HTERT RPE-1 (cell line): Measurements from ENCODE around the gene ZNF48.

Source experiments
- in situ Hi-C: fragments of 300-500 bp; cut with MboI; formaldehyde crosslinking; loops from 4 replicates; pipeline ENCODE4 v1.14.3; 2020; ENCODE audit warnings: low sequenced_read_pairs

The ZNF48 gene

DNA sequence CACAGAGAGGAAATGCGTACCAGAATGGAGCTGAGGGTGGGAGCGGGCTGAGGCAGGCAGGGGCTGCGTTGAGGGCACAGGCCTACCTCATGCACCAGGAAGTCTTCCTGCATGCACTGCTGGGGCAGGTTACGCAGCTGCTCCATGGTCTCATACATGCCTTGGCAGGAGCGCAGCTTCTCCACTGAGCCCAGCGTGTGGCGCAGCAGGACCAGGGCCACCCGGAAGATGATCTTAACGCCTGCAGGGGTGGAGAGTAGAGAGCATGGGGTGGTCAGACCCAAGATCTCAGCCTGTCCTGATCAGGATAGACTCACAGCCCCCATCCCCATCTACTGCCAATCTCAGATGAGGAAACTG lies 36.7 kb upstream of the ZNF48 start:
- in situ Hi-C loops = no loop called here

DNA sequence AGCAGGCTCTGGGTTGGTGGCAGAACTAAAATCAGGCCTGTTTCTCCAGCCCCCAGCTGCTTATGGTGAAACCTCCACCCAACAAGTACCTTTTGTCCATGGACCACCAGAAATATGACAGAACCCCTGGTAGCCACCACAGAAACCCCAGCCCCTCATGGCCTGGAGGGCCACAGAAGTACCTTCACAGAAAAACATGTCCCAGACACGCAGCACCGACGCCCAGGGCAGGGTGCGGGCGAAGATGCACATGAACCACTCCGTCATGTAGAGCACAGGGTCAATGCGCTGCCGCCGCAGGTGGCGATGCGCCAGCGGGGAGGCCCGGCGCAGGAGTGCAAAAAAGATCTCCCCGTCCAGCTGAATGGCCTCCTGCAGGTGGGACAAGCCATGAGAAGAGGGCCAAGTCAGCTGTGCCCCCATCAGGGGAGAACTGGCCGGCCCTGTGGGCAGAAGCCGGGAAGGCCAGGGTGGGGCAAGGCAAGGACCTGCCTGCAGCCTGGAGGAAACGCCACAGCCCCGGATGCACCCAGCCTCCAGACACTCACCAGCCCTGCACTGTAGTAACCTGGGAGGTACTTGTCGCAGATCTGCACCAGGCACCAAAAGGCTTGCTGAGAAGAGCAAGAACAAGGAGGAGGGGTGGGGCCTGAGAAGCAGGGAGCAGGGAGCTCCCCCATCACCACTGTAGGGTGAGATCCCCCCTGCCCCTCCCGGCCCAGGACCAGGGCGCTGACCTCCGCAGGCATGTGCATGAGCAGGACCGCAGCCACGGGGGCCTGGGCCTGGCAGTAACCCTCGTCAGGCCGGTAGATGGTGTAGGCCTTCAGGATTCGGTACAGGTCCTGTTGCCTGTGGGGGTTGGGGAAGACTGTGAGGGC lies 36.0 kb upstream of the ZNF48 start:
- in situ Hi-C loops = no loop called here

DNA sequence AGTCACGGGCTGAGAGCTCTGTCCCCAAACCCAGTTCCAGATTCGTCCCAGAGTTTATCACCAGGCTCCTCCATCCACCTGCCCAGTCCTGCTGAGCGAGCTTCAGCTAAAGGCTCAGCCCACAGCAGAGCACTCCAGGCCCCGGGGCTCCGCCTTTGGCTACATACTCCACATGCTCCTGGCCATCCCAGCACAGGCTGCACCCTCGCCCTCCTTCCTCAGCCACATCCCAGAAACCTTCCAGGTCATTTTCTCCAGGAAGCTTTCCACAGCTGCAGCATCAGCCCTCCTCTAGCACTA lies 35.4 kb upstream of the ZNF48 start:
- in situ Hi-C loops = no loop called here

DNA sequence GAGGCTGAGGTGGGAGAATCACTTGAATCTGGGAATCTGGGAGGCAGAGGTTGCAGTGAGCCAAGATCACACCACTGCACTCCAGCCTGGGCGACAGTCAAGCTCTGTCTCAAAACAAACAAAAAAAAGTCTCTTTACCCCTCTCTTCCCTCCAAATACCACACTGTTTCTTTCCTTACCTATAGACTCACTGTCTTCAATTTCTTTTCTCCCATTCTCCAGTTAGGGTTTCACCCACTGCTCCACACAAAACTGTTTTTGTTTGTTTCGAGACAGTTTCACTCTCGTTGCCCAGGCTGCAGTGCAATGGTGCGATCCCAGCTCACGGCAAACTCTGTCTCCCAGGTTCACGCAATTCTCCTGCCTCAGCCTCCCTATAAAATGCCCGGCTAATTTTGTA lies 34.0 kb upstream of the ZNF48 start:
- in situ Hi-C loops = no loop called here

DNA sequence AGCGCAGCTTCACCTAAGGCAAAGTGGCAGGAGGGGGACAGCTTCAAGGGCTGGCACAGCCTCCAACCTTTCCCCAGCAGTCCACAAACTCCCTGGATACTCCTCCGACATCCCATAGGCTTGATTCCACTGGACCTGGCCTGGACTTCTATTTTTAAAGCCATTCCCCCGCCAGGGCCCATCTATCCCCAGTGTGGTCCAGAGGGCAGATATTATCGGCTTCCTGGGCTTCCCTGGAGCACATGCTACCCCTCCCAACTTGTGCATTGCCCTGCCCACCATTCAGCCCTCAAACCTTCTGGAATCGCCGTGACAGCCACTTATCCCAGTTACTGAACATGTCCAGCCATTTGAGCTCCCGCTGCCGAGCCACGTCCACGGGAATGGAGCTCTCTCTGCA lies 30.0 kb upstream of the ZNF48 start:
- in situ Hi-C loops = no loop called here

DNA sequence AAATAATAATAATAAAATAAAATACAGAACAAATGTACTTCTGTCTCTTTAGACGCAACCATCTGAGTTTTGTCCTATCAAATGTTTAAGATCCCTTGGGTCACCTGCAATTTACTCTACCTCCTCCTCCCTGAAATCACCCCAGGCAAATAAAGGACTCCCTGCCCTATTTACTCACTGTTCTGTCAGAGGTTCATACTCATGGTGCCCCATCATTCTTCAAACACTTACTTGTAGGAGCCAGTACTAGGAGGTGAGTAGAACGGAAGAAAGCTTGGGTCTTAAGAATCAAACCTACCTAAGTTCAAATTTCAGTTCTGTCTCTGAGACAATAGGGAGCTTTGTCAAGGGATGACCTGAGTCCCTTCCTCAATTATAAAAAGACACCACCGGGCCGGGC lies 28.7 kb upstream of the ZNF48 start:
- in situ Hi-C loops = no loop called here

DNA sequence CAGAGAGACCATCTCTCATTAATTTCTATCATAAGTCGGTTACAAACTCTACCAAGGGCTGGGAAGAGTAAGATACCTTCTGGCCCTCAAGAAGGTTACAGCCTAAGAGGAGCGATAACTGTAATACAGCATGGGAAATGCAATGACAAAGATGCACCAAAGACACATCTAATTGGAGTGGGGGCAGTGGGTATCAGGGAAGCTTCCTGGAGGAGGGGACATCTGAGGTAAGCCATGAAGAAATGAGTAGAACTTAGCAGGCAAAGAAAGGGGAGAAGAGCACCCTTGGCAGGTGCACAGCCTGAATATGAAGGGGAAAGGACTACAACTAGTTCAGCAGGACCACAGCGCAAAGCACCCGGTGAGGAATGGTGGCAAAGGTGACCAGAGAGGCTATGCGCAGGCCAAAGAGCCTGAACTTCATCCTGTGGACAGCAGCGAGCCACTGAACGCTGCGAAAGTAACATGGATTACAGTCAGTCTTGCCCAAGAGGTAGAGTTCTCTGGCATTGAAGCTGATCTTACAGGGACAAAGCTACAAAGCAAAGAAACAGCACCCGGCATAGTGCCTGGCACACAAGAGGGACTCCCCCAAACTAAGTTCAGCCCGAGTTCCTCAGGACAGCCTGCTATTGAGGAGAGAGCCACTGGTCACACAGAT lies 27.7 kb upstream of the ZNF48 start:
- in situ Hi-C loops = no loop called here

DNA sequence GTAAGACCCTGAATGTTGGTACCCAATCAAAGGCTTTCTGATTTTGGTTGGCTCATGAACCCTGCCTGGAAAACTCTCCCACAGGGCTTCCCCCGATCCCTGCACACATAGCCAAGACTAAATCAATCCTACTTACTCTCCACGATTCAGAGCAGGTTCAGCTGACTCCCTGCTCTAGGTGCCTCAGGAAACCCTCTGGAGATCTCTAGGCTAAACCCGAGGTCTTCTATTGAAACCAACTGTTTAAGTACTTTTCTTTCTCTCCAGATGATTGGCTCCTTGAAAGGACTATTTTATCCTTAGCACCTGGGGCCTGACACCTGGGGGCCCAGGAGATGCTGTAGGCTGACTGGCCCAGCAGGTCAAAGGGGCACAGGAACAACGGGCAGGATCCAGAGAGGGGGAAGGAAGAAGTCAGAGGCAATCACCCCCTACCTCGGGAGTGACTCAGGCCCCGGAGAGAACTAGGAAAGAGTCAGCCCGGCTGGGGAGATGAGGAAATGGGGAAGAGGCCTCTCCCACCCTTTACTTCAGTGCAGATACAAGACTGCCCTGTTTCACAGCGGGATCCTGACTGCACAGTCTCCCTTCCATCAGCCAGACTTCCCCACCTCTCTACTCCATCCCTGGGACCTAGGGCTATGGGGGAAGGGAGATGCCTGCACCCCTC lies 27.0 kb upstream of the ZNF48 start:
- in situ Hi-C loops = no loop called here

DNA sequence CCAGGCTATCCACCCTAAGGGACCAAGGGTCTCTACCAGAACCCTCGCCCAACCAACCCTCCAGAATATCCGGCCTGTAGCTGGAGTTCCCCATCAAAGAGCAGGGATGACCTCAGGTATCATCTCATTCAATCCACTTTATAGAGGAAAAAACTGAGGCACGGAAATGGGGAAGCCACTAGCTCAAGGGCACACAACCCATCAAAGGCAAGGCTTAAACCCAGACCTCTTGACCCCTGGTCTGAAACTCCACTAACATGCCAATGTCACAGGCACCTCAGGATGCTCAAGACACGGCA lies 26.5 kb upstream of the ZNF48 start:
- in situ Hi-C loops = no loop called here

DNA sequence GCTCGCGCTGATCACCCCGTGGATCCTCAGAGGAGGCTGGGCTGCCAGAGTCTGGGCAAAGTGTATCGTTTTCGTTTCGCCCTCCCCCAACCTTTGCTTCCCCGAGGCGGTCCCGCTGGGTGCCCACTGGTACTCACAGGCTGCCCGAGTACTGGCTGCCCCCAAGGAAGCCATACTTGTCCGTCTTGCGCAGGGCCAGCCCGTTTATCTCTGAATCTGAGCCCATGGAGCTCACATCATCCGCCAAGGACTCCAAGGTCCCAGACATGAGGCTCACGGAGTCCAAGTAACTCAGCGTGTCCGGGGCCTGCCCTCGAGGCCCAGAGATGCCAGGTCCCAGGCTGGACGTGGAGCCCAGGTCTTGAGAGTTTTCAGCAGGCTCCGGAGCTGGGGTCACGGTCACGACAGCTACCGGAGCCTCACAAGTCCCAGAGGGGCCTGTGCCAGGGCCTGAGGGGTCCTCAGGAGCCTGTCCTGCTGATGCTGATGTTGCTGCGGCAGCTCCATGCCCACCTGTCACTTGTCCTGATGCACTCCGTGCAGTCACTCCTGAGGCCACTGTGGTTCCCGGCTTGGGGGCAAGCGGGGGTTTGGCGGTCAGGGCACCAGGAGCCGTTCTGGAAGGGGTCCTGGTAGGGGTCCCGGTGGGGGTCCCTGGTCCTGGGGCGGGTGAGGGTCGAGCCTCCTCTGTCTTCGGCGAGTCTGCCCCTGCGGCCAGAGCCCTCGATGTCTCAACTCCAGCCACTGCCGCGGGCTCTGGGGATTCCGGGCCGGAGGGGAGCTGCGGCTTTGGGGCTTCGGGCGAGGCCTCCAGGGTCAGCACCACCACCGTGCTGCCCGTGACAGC lies 25.9 kb upstream of the ZNF48 start:
- in situ Hi-C loops = no loop called here

DNA sequence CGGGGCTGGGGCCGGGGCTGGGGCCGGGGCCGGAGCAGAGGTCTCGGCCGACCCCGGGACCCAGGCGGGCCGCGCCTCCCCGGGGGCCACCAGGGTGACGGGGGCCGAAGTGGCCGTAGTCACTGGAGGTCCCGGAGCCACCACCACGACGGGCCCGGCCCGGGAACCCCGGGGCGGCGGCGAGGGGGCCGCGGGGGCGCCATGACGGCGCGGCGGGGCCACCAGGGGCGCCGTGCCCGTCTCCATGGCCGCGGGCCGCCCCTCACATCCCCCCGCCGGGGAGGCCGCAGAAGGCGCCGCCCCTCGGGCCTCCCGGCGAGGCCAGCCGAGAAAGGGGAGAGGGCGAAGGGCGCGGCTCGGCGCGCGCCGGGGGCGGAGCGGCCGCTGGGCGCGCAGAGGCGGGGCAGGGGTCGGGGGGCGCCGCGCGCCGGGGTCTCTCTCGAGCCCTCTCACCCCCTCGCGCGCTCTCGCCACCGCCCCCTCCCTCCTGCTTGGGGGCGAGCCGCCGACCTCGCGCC lies 25.2 kb upstream of the ZNF48 start:
- in situ Hi-C loops = no loop called here

DNA sequence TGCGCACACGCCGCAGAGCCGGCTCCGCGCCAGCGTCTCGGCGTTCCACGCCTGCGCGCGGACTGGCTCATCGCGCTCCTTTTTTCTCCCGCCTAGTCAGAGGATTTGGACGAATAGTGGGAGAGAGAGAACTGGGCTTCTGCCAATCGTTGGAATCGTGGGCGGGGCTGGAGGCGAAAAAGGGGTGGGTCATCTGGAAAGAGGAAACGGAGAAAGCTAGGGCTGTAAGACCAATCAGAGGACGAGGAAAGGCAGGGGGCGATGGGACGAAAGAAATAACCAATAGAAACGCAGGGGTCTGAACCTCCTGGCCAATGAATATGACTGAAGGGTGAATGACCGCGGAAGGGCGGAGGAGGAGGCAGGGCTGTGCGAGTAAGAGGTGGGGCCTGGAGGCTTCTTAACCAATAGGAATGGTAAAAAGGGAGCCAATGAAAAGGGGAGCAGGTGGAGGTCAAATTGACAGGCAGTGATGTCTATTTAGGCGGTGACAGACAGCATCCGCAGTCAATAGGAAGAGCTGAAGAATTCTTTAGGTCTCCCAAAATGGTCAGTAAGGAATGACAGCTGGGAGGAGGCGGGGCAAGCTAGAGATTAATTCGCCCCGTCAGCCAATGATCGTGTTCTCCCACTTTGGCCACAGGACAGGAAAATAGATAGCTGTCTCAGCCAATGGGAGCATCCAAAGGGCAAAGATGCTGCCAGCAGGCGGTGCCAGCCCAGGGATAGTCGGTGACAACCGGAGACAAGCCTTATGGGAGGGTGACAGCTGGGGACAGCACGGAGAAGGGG lies 24.6 kb upstream of the ZNF48 start, which contains the start of gene TBC1D10B:
TSS of gene TBC1D10B (minus strand) at position 39 of the 792 bp plus-strand sequence. CDS start 311 bp downstream, outside the sequence.
- in situ Hi-C loops = no loop called here

DNA sequence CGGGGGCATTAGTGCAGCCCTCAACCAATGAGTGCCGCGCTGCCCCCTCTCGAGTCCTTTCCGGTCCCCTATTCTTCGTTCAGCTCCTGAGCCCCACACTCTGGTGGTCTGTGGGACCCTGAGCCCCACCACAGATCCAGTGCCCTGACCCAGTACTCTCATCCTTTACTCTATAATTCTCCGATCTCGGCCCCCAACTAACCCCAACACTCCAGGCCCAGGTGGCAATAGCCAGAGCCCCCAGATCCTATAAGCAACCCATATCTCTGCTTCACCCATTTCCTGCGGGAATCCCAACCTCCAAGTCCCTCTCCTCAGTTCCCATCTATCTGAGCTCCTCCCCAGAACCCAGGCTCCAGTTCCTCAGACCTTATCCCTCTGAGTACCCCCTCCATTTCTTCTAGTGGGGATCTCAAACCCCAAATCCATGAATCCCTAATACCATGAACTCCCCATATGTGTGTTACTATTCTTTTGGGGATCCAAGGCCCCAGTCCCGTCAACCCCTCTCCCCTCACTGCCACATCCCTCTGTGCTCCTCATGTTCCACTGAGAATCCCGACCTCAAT lies 23.9 kb upstream of the ZNF48 start:
- in situ Hi-C loops = no loop called here

DNA sequence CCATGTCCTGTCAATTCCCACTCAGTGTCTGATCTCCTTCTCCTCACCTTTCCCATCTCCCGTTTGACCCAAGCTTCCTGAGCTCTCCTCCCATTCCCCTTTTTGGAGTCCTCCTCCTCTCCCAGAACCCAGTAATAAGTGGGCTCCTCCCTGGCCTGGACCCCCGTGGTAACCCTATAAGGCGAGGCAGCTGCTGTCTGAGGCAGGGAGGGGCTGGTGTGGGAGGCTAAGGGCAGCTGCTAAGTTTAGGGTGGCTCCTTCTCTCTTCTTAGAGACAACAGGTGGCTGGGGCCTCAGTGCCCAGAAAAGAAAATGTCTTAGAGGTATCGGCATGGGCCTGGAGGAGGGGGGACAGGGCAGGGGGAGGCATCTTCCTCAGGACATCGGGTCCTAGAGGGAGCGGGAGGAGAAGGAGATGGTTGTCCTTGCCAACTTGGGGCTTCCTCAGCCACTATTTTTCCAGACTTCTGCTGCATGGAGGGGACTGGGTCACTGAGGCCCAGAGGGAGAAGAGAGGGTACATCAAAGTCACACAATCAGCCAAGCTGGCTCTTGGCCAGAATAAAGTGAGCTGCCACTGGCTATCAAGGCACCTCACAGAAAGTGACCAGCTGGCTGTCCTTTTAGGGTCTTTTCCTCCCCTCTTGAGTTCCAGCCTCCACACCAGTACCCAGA lies 23.0 kb upstream of the ZNF48 start:
- in situ Hi-C loops = no loop called here

DNA sequence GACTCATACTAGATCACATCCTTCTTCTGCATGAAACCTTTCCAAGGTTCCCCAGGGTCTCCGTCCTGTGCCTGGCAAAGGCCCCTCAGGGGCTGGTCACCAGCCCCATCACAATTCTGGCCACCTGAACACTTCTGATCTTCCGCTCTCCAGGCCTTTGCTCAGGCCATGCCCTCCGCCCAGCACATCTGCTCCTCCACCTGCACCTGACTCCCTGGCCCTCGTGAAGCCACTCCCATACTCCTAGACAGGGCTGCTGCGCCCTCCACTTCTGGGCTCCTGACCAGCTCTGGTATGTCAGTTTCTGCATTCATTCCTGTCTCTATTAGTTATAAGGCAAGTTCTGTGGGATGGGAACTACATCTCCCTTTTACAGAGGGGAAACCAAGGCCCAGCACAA lies 22.5 kb upstream of the ZNF48 start:
- in situ Hi-C loops = no loop called here

DNA sequence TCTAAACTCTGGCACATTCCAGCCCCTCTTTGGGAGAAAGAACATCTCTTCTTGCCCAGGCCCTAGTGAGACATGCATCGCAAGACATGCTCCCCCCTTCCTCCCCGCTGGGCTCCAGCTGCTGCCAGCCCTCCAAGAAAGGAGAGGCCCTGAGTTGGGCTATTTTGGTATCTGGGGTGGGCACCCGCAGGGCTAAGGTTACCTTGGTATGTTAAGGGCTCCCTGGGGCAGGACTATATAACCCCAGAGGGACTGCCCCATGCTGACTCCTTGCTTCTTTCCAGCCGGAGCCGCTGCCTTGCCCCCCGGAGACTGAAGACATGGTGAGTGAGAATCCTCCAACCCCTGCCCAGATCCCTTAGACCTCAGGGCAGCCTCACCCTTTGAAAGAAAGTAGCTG lies 20.7 kb upstream of the ZNF48 start, which contains the start of gene MYL11:
TSS of gene MYL11 (plus strand) at position 265 of the 400 bp plus-strand sequence. CDS start at position 321, 56 bp downstream.
- in situ Hi-C loops = no loop called here

DNA sequence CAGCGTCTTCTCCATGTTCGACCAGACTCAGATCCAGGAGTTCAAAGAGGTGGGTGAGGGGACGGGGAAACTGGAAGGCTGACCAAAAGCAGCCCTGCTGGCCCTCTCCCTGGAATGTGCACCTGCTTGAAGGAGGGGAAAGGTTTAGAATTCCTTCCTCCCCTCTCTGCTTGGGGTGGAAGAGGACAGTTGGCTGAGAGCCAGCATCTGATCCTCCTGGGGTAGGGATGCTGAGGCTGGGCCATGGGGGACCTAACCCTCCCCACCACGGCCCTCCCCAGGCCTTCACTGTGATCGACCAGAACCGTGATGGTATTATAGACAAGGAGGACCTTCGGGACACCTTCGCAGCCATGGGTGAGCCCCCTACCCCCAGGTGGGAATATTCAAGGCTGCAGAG lies 19.4 kb upstream of the ZNF48 start:
- in situ Hi-C loops = no loop called here

DNA sequence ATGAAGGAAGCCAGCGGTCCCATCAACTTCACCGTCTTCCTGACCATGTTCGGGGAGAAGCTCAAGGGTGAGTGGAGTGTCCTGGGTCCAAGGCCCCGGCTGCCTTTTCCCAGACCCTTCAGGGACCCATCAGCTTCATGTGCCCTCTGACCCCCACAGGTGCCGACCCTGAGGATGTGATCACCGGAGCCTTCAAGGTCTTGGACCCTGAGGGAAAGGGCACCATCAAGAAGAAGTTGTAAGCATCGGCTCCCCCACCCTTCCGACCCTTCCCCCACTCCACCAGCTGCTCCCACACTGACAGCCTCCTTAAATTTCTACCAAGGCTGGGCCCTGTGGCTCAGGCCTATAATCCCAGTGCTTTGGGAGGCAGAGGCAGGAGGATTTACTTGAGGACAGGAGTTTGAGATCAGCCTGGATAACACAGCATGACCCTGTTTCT lies 18.7 kb upstream of the ZNF48 start:
- in situ Hi-C loops = no loop called here
